Activated naive CD4-positive, alpha-beta T cell treated with anti-CD3 and anti-CD28 coated beads for 36 hours (primary cell): ENCODE measurements around the gene ZBTB21. TPM values are rescaled to one million over a fixed set of nuclear protein-coding genes. Genes with fewer than 3 reads are reported as not detected.

Source experiments
- CTCF ChIA-PET: fragments of 350-600 bp; sonication (Branson Sonifier 250); formaldehyde crosslinking; loops from one replicate; lab custom pipeline; 2021; ENCODE audit warnings: antibody characterized with exemption; lab: Charles Lee
- DNase-seq: peaks from one replicate; pipeline ENCODE4 v3.0.0-alpha.2; 2020
- H3K27ac Mint-ChIP-seq: one replicate; pipeline ENCODE4 v1.8.0; 2021; ENCODE audit warnings: mild to moderate bottlenecking, mixed read lengths
- H3K27me3 Mint-ChIP-seq: one replicate; pipeline ENCODE4 v1.8.0; 2021; ENCODE audit warnings: low read depth, mixed read lengths
- H3K36me3 Mint-ChIP-seq: one replicate; pipeline ENCODE4 v1.8.0; 2021; ENCODE audit warnings: low read depth, mixed read lengths
- H3K4me1 Mint-ChIP-seq: one replicate; pipeline ENCODE4 v1.8.0; 2021; ENCODE audit warnings: low read depth, mixed read lengths
- H3K4me3 Mint-ChIP-seq: one replicate; pipeline ENCODE4 v1.8.0; 2021; ENCODE audit warnings: mild to moderate bottlenecking, moderate library complexity, mixed read lengths
- H3K9me3 Mint-ChIP-seq: one replicate; pipeline ENCODE4 v1.8.0; 2021; ENCODE audit warnings: mixed read lengths
- intact Hi-C: fragments of 100-400 bp; cut with micrococcal nuclease; formaldehyde crosslinking; loops from one replicate; pipeline ENCODE4 v1.15.1; 2023
- total RNA-seq, 2 experiments: library from RNA; stranded (reverse); gene quantifications; one replicate each; pipeline ENCODE4 v1.2.3, GENCODE V29; 2021

The ZBTB21 gene
- total RNA-seq, 2 experiments from 2014 or later: 27.8 to 28.0 TPM

DNA sequence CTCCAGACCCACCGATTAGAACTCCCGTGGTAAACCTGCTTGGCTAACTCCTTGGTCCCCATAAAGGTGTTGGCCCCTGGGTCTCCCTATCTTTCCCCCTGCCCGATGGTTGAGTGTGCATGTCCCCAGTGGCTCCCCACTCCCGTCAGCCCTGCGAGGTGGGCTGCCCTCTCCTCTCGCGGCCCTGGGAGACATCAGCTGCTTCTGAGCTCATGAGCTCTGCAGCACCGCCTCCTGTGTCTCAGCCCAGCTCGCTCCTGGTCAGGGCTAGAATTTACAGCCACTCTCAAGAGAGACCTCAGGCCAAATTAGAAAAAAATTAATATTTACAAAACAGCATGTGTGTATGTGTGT, 15.9 kb upstream of the ZBTB21 start:
- H3K9me3 Mint-ChIP-seq: no peaks in the 10 kb centered on the region
- no peaks in the 10 kb centered on the region for H3K36me3 Mint-ChIP-seq
- CTCF ChIA-PET: interaction anchor here (0.7 kb wide), 1 partner anchor 66 kb away, joined by 4 read pairs; no protein-coding TSS in a partner anchor
- no peak overlapping the region for H3K4me3 Mint-ChIP-seq
- no peak for DNase-seq
- H3K4me1 Mint-ChIP-seq: no peaks in the 10 kb centered on the region
- no peak overlapping the region for H3K27ac Mint-ChIP-seq
- H3K27me3 Mint-ChIP-seq: no peaks in the 10 kb centered on the region
- intact Hi-C loops: no loop called here

DNA sequence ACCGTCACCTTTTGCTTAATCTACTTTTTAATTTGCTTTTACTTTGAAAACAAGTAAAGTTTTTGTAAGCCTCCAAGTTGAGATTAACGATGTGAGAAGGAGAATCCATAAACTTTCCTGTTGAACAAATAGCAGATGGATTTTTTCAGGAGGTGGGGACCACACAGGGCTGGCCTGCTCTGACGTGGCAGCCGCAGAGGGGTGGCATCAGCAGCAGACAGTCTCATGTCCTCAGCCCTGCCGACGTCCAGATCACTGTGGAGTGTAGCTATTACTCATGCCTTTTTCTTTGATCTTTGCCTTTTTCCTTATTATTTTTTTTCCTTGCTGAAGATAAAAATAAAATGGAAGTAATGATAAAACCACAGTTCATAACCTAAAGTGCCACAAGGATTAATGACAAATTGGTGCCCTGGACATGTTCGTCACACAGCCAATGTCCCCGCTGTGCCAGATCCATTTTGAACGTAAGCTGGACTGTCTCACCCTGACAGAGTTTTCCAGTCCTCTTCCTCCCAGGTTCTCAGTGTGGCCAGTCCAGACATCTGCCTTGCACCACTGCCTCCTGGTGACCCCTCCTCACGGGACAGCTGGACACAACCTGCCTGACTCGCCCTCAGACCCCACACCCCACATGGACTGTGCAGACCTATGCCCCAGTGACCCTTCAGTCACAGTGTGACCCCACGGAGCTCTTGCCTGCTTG, 15.4 kb upstream of the ZBTB21 start:
- intact Hi-C loops: no loop called here
- CTCF ChIA-PET: interaction anchor here (0.7 kb wide), 1 partner anchor 67 kb away, joined by 4 read pairs; no protein-coding TSS in a partner anchor
- Mint-ChIP-seq H3K4me3 (no peak overlapping the region), H3K27me3 (no peaks in the 10 kb centered on the region), H3K4me1 (no peaks in the 10 kb centered on the region), H3K36me3 (no peaks in the 10 kb centered on the region), H3K9me3 (no peaks in the 10 kb centered on the region), H3K27ac (no peak overlapping the region)
- no peak for DNase-seq

DNA sequence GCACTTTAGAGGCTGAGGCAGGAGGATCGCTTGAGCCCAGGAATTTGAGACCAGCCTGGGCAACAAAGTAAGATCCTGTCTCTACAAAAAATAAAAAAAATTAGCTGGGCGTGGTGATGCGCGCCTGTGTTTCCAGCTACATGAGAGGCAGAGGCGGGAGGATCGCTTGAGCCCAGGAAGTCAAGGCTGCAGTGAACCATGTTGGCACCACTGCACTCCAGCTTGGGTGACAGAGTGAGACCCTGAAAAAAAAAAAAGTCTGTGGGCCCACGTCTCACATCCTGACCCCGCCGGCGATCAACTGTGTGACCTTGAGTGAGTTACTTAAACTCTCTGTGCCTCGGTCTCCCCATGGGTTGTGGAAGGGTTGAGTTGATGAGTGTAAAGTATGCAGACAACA, 12.7 kb upstream of the ZBTB21 start:
- Mint-ChIP-seq H3K4me1 (no peaks in the 10 kb centered on the region), H3K36me3 (no peaks in the 10 kb centered on the region), H3K9me3 (no peaks in the 10 kb centered on the region), H3K4me3 (no peak overlapping the region), H3K27ac (no peak overlapping the region), H3K27me3 (no peaks in the 10 kb centered on the region)
- no peak for DNase-seq
- CTCF ChIA-PET: no interaction called here
- intact Hi-C loops: no loop called here

- no peak for DNase-seq
- no peaks in the 10 kb centered on the region for H3K27me3 Mint-ChIP-seq
- H3K9me3 Mint-ChIP-seq: no peaks in the 10 kb centered on the region
- intact Hi-C loops: no loop called here
- no peak overlapping the region for H3K27ac Mint-ChIP-seq
- no peaks in the 10 kb centered on the region for H3K4me1 Mint-ChIP-seq
- CTCF ChIA-PET: no interaction called here
- H3K4me3 Mint-ChIP-seq: no peak overlapping the region
- no peaks in the 10 kb centered on the region for H3K36me3 Mint-ChIP-seq
Observed at GRCh38 chr21:42022091-42022430, 11.9 kb upstream of the ZBTB21 start.

DNA sequence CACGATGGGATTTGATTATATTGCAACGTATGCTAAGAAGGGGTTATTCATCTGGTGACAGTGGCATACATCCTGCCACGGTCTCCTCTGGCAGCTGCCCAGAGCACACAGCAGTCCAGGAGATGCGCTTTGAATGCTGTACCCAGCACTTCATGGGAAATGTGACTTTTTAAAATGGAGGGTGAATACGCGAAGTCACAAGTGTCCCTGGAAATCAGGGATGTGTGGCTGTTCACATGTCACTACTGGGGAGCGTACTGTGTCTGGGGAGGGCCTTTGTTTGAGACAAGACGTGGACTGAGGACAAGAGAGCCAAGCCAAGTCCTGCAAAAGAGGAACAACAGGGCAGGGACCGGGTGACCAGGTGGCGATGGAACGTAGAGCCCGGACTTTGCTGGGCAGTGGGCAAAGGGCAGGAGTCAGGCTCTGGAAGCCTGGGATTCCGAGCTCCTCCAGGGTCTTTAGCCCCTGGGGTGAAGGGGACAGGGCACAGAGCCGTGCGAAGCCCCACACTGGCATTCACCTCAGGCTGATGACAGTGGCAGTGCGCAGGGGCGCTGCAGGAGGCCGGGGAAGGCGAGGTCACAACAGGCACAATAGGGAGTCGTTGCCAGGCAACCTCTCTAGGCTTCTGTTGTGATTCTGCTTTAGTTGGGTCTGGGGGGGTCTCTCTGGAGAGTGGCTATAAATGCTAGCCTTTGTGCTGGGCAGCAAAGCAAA, 11.4 kb upstream of the ZBTB21 start:
- CTCF ChIA-PET: no interaction called here
- H3K27ac Mint-ChIP-seq: no peak overlapping the region
- H3K4me3 Mint-ChIP-seq: no peak overlapping the region
- no peaks in the 10 kb centered on the region for H3K36me3 Mint-ChIP-seq
- no peaks in the 10 kb centered on the region for H3K4me1 Mint-ChIP-seq
- H3K27me3 Mint-ChIP-seq: no peaks in the 10 kb centered on the region
- intact Hi-C loops: no loop called here
- DNase-seq: no peak
- no peaks in the 10 kb centered on the region for H3K9me3 Mint-ChIP-seq

- Mint-ChIP-seq H3K4me3 (no peak overlapping the region), H3K9me3 (peaks cover 1% of the 10 kb centered on the region), H3K4me1 (no peaks in the 10 kb centered on the region), H3K36me3 (no peaks in the 10 kb centered on the region), H3K27ac (no peak overlapping the region), H3K27me3 (no peaks in the 10 kb centered on the region)
- no peak for DNase-seq
- intact Hi-C loops: no loop called here
- CTCF ChIA-PET: no interaction called here
Observed at GRCh38 chr21:42019706-42020105, 9.5 kb upstream of the ZBTB21 start.

GRCh38 chr21:42019101-42019605, 9.0 kb upstream of the ZBTB21 start:
- H3K4me3 Mint-ChIP-seq: no peak overlapping the region
- DNase-seq: no peak
- H3K27me3 Mint-ChIP-seq: no peaks in the 10 kb centered on the region
- intact Hi-C loops: no loop called here
- H3K36me3 Mint-ChIP-seq: no peaks in the 10 kb centered on the region
- H3K27ac Mint-ChIP-seq: no peak overlapping the region
- CTCF ChIA-PET: no interaction called here
- no peaks in the 10 kb centered on the region for H3K4me1 Mint-ChIP-seq
- peaks cover 3% of the 10 kb centered on the region for H3K9me3 Mint-ChIP-seq

- no peaks in the 10 kb centered on the region for H3K27me3 Mint-ChIP-seq
- no peaks in the 10 kb centered on the region for H3K4me1 Mint-ChIP-seq
- H3K27ac Mint-ChIP-seq: no peak overlapping the region
- H3K9me3 Mint-ChIP-seq: peaks cover 5% of the 10 kb centered on the region
- DNase-seq: no peak
- H3K4me3 Mint-ChIP-seq: no peak overlapping the region
- no peaks in the 10 kb centered on the region for H3K36me3 Mint-ChIP-seq
- CTCF ChIA-PET: no interaction called here
- intact Hi-C loops: no loop called here
Observed at GRCh38 chr21:42017022-42017421, 6.9 kb upstream of the ZBTB21 start.

GRCh38 chr21:42016364-42016985, 6.3 kb upstream of the ZBTB21 start:
- intact Hi-C loops: no loop called here
- CTCF ChIA-PET: interaction anchor here (0.5 to 0.6 kb wide), 2 partner anchors 29 to 205 kb away, joined by 3 to 5 read pairs; no protein-coding TSS in a partner anchor
- no peaks in the 10 kb centered on the region for H3K27me3 Mint-ChIP-seq
- H3K4me1 Mint-ChIP-seq: peaks cover 3% of the 10 kb centered on the region
- peaks cover 5% of the 10 kb centered on the region for H3K9me3 Mint-ChIP-seq
- H3K4me3 Mint-ChIP-seq: no peak overlapping the region
- no peaks in the 10 kb centered on the region for H3K36me3 Mint-ChIP-seq
- H3K27ac Mint-ChIP-seq: no peak overlapping the region
- no peak for DNase-seq

DNA sequence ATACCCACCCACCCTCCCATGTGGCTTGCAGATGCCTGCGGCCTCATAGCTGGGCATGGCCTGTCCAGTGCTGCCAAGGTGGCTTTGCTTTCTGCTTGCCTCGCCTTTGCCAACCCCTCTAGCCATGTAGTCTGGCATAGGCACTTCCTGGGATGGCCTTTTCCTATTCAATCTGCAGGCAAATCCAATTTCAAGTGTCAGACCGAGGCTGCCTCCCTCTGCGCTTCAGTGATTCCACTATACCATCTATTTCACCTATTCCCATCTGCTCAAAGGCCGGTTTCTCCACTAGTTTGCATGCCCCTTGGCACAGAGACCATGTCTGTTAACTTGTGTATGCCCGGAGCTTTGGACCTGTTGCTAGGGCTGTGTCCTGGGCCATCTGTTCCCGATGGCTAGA, 3.8 kb upstream of the ZBTB21 start:
- no peak overlapping the region for H3K4me3 Mint-ChIP-seq
- peaks cover 1% of the 10 kb centered on the region for H3K36me3 Mint-ChIP-seq
- CTCF ChIA-PET: no interaction called here
- no peaks in the 10 kb centered on the region for H3K27me3 Mint-ChIP-seq
- no peak overlapping the region for H3K27ac Mint-ChIP-seq
- no peak for DNase-seq
- H3K9me3 Mint-ChIP-seq: peaks cover 5% of the 10 kb centered on the region
- intact Hi-C loops: loop anchor here (5.0 kb wide), 1 partner anchor 93 kb away; no protein-coding TSS in a partner anchor
- peaks cover 5% of the 10 kb centered on the region for H3K4me1 Mint-ChIP-seq

DNA sequence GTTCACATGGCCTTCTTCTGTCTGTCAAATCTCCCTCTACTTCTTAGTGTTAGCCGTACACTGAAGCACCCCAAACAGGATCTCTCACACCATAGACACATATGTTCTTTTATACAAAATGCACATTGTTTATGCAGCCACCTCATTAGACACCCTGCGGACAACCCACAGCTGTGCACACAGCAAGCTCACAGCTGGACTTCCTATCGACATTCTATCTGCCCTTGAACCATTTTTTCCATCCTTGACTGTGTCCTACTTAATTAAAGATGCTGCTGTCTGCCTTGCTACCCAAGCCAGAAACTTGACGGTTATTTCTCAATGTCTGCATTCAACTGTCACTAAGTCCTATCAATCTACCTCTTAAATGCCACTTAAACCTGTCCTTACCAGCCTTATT, 3.2 kb upstream of the ZBTB21 start:
- intact Hi-C loops: loop anchor here (5.0 kb wide), 1 partner anchor 94 kb away; no protein-coding TSS in a partner anchor

DNA sequence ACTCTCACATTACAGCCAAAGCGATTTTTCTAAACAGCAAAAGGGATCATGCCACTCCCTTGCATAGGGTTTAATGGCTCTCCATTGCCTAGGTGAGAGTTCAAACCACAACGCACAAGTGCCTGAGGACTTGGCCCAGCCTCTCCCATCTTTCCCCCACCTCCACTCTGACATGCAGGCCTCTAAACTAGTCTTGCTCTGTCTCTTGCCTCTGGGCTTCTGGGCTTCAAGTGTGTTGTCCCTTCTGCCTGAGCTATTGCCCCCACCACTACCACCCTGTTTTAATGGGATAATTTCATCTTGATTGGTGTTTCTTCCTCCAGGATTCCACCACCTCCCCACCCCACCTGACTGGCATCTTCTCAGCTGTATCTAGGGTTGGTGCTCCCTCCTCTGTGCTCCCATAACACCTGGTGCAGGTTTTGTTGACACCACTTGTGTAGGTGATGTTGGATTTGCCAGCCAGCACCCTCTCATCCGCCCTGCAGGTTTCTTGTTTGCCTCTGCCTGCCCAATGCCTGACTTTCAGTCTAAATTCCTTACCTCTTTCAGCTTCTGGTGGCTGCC, 2.7 kb upstream of the ZBTB21 start:
- H3K36me3 Mint-ChIP-seq: peaks cover 4% of the 10 kb centered on the region
- no peak for DNase-seq
- peaks cover 8% of the 10 kb centered on the region for H3K4me1 Mint-ChIP-seq
- intact Hi-C loops: loop anchor here (5.0 kb wide), 1 partner anchor 94 kb away; no protein-coding TSS in a partner anchor
- CTCF ChIA-PET: no interaction called here
- no peaks in the 10 kb centered on the region for H3K27me3 Mint-ChIP-seq
- peaks cover 5% of the 10 kb centered on the region for H3K9me3 Mint-ChIP-seq
- no peak overlapping the region for H3K27ac Mint-ChIP-seq
- no peak overlapping the region for H3K4me3 Mint-ChIP-seq

More for the DNA sequence above, 3.2 kb upstream of the ZBTB21 start:
- H3K4me1 Mint-ChIP-seq: peaks cover 5% of the 10 kb centered on the region
- no peak overlapping the region for H3K4me3 Mint-ChIP-seq
- no peak overlapping the region for H3K27ac Mint-ChIP-seq
- peaks cover 5% of the 10 kb centered on the region for H3K9me3 Mint-ChIP-seq
- H3K36me3 Mint-ChIP-seq: peaks cover 1% of the 10 kb centered on the region
- no peak for DNase-seq
- CTCF ChIA-PET: no interaction called here
- H3K27me3 Mint-ChIP-seq: no peaks in the 10 kb centered on the region
